ENCODE results near the gene PCSK2.

The PCSK2 gene

GRCh38 chr20:17480696-17481095 is 253.9 kb downstream of the PCSK2 start:
- ATAC-seq: no peak
- DNase-seq: no peak

- ATAC-seq (no peak), DNase-seq (no peak)
These were observed 254.8 kb downstream of the PCSK2 start for GRCh38 chr20:17481661-17482060.

GRCh38 chr20:17482536-17482935 is 255.7 kb downstream of the PCSK2 start:
- ATAC-seq (no peak), DNase-seq (no peak)

GRCh38 chr20:17485017-17485416 is 258.2 kb downstream of the PCSK2 start:
- no peak for ATAC-seq
- no peak for DNase-seq

GRCh38 chr20:17488916-17489600 is 262.2 kb downstream of the PCSK2 start:
- DNase-seq (no peak), ATAC-seq (no peak)

- no peak for DNase-seq
- no peak for ATAC-seq
These were observed 263.7 kb downstream of the PCSK2 start for GRCh38 chr20:17490501-17490900.

GRCh38 chr20:17491041-17491440 is 264.2 kb downstream of the PCSK2 start:
- ATAC-seq: no peak
- no peak for DNase-seq

GRCh38 chr20:17491488-17491887 is 264.6 kb downstream of the PCSK2 start:
- no peak for ATAC-seq
- DNase-seq: no peak

GRCh38 chr20:17493173-17493572 is 266.3 kb downstream of the PCSK2 start:
- no peak for DNase-seq
- no peak for ATAC-seq

GRCh38 chr20:17494201-17494600 is 267.4 kb downstream of the PCSK2 start:
- no peak for ATAC-seq
- no peak for DNase-seq

- DNase-seq (no peak), ATAC-seq (no peak)
These were observed 269.0 kb downstream of the PCSK2 start for GRCh38 chr20:17495826-17496225.

GRCh38 chr20:17497821-17498580 is 271.2 kb downstream of the PCSK2 start:
- no peak for ATAC-seq
- no peak for DNase-seq

- DNase-seq: no peak
- ATAC-seq: no peak
These were observed 271.8 kb downstream of the PCSK2 start for GRCh38 chr20:17498641-17499040.

GRCh38 chr20:17499041-17499440 is 272.2 kb downstream of the PCSK2 start:
- no peak for ATAC-seq
- DNase-seq: no peak

- DNase-seq: no peak
- ATAC-seq: no peak
These were observed 273.4 kb downstream of the PCSK2 start for GRCh38 chr20:17500271-17500670.

GRCh38 chr20:17500826-17501225 is 274.0 kb downstream of the PCSK2 start:
- no peak for DNase-seq

GRCh38 chr20:17501701-17502100 is 274.9 kb downstream of the PCSK2 start:
- DNase-seq: no peak
- ATAC-seq: no peak

More at GRCh38 chr20:17500826-17501225, 274.0 kb downstream of the PCSK2 start:
- no peak for ATAC-seq

- ATAC-seq (no peak), DNase-seq (no peak)
These were observed 275.3 kb downstream of the PCSK2 start for GRCh38 chr20:17502105-17502504.

- DNase-seq (no peak), ATAC-seq (no peak)
These were observed 276.6 kb downstream of the PCSK2 start for GRCh38 chr20:17503301-17504065.

GRCh38 chr20:17504066-17504897 is 277.4 kb downstream of the PCSK2 start:
- ATAC-seq (no peak), DNase-seq (peak; percentile 10)

GRCh38 chr20:17504898-17505635 is 278.2 kb downstream of the PCSK2 start:
- peak; percentile 70 for DNase-seq
- peak; percentile 58 for ATAC-seq
